Kasumi-1 (cell line): ENCODE data around the gene ATXN7L1.

Experiments
- DNase-seq, 2 experiments: peaks; one replicate each; lab custom pipeline; 2025; lab: John Stamatoyannopoulos, UW

ATXN7L1 gene

GRCh38 chr7:105876091-105876963 is at the start of gene ATXN7L1:
TSS of gene ATXN7L1 (minus strand) at chr7:105876599. CDS start at chr7:105876558, 41 bp downstream.
- DNase-seq, result peak; percentile 93

GRCh38 chr7:105926131-105926530 is 49.7 kb upstream of the ATXN7L1 start:
- no peak for DNase-seq

DNA sequence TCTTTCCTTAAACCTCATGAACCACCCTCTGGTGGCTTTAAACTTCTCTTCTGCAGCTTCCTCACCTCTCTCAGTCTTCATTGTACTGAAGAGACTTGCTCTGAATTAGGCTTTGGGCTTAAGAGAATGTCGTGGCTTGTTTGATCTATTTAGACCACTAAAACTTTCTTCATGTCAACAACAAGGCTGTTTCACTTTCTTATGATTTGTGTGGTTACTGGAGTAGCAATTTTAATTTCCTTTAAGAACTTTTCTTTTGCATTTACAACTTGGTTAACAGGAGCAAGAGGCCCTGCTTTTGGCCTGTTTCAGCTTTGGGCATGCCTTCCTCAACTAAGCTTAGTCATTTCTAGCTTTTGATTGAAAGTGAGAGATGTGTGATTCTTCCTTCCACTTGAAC is 48.5 kb upstream of the ATXN7L1 start:
- no peak for DNase-seq

GRCh38 chr7:105920766-105921165 is 44.4 kb upstream of the ATXN7L1 start:
- DNase-seq, result no peak

DNA sequence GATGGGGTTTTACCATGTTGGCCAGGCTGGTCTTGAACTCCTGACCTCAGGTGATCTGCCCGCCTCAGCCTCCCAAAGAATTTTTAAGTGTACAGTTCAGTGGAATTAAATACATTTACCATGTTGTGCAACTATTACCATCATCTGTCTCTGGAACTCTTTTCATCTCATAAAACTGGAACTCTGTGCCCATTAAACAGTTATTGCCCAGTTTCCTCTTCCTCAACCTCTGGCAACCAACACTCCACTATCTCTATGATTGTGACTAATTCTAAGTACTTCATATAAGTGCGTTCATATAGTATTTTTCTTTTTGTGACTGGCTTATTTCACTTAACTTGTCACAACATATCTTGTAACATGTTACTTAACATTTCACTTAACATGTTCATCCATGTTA is 41.3 kb upstream of the ATXN7L1 start:
- no peak for DNase-seq

DNA sequence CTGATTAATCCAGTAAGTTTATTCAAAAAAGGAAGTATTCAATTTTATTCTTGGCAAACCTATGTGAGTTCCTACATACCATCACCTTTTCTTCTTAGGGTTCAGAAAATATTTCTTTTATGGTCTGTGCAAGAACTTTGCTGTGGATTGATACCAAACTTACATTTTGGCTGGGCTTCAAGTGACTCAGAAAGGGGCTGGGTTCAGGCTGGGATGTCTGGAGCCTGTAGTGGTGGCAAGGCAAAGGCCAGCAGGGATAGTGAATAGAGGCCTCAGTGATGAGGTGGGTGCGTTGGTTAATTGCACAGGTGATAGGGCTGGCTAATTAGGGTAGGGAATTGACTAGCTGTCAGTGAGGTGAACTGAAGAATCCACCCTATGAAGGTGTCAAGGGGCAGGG is 40.2 kb upstream of the ATXN7L1 start:
- no peak for DNase-seq

- DNase-seq, result no peak
Measured at GRCh38 chr7:105913947-105914346, 37.5 kb upstream of the ATXN7L1 start.

GRCh38 chr7:105911961-105912575 is 35.7 kb upstream of the ATXN7L1 start:
- no peak for DNase-seq

- DNase-seq, result no peak
Measured at GRCh38 chr7:105910172-105910571, 33.8 kb upstream of the ATXN7L1 start.

DNA sequence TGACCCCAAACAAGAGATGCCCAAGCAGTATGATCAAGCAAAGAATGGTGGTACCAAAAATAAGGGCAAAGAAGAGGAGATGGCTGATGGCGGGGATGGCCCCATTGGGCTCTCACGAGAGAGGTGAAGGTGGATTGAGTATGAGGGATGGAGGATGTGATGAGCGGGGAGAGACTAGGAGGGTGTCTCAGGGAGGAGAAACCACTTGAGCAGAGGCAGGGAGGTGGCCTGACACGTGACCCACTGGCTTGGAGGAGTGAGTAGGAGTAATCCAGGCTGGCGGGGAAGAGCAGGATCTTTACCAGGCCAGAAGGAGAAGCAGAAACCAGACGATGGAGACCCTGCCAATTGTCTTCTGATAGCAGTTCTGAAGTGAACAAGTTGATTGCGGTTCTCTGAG is 33.3 kb upstream of the ATXN7L1 start:
- no peak for DNase-seq

DNA sequence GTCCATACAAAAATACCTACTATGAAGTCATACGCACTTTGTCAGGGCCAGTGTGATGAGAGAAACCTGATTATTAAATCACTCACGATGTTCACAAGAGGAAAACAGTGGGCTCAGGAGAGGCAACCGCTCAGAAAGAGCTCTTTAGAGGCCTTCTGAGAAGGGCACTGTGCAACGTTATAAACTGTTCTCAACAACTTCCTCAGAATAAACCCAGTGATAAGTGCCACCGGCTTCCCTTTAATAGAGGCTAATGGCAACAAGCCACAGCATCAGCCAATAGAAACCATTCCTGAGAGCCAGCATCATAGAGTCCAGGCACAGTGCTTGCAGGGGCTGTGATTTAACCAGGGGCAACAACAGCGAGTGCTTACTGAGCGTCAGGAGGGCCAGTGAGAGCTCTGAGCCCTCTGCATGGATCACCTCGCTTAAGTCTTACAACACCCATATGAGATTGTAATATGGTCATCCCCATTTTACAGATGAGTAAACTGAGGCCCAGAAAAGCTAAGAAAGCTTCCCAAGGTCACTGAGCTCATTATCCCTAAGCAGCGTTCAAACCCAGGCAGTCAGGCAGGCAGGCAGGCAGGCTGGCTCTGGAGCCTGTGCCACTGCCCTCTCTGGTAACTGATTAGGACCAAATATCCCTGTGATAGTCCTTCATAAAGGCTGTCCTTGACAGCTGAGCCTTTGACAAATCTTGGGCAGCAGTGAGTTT is 30.9 kb upstream of the ATXN7L1 start:
- no peak for DNase-seq

DNA sequence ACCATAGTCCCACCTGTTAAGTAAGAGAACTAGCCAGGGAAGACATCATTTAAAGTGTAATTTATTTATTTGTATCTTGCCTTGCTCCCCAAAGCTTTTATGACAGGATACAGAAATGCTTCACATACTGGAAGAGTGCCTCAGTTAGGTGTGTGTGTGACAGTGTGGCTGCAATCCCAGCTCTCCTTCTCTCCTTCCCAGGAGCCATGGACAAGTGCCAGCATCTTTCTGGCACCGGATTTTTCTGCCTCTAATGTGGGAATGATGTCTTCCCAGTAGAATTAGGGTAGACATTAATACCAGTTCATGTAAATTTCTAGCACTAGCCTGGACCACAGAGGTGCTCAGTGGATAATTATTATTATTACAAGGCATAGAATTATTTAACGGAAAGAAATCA is 30.3 kb upstream of the ATXN7L1 start:
- DNase-seq, result no peak

- no peak for DNase-seq
Measured at GRCh38 chr7:105905910-105906568, 29.6 kb upstream of the ATXN7L1 start.

- DNase-seq, result no peak
Measured at GRCh38 chr7:105905209-105905909, 29.0 kb upstream of the ATXN7L1 start.

GRCh38 chr7:105904064-105904463 is 27.7 kb upstream of the ATXN7L1 start:
- DNase-seq, result no peak

- DNase-seq, result no peak
Measured at GRCh38 chr7:105902325-105902911, 26.0 kb upstream of the ATXN7L1 start.

DNA sequence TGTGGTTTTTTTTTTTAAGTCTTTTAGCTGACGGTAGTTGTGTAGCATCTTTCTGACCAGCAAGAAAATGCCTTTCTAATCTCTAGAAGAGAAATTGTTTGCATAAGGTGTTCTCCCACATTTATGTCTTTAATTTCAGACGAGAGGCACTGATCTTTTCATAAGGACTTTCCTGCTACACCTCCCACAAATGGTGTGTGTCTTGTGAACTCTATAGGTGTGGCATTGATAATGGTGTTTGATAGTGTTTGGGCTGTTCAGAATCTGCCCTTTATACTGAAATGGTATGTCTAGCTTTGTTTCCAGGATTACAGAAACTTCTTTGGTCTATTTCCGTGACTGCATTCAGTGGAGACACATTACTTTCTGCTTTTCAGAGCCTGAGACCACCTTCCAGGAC is 21.6 kb upstream of the ATXN7L1 start:
- no peak for DNase-seq

GRCh38 chr7:105896407-105896911 is 20.1 kb upstream of the ATXN7L1 start:
- no peak for DNase-seq

DNA sequence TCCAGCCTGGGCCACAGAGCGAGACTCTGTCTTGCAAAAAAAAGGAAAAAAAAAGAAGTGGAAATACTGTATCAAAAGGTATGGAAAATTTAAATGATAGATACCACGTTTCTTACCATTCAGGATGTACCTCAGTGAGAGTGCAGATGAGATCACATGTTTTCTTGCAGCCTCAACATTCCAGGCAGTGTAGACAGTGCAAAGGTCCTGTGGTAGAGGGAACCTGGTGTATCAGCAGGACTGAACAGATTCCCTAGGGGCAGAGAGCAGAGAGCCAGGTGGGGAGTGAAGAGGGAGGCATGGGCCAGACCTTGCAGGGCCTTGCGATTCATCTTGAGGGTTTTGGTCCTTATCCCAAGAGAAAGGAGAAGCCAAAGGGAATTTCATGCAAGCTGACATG is 17.7 kb upstream of the ATXN7L1 start:
- DNase-seq, result no peak

DNA sequence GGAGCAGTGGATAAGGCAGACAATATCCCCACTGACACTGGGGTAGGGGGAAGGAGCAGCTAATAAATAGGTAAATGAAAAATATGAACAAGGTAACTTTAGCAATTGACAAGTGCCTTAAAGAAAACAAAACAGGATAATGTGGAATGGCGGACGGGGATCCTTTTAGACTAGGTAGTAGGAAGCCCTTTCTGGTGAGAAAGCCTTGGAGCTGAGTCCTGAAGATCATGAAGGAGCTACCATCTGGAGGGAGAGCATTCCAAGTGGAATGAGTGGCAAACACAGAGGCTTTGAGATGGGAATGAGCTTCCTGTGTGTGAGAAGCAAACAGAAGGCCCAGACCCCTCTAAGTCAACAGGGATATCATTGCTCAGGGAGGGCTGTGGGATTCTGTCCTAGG is 16.0 kb upstream of the ATXN7L1 start:
- no peak for DNase-seq
